GM18907 (cell line): ENCODE results near the gene DNAAF8.
"Not testable (repeated sequence)": the region's sequence is repeated elsewhere in the genome, so short reads cannot be mapped to it uniquely, and the experiment has no call there.

ENCODE experiments used
- ATAC-seq: cut with Tn5 transposase; IDR thresholded peaks from one replicate; pipeline ENCODE4 v1.9.1; 2021; ENCODE audit warnings: mild to moderate bottlenecking, moderate library complexity; ENCODE audit not compliant: unreplicated experiment

Gene DNAAF8

DNA sequence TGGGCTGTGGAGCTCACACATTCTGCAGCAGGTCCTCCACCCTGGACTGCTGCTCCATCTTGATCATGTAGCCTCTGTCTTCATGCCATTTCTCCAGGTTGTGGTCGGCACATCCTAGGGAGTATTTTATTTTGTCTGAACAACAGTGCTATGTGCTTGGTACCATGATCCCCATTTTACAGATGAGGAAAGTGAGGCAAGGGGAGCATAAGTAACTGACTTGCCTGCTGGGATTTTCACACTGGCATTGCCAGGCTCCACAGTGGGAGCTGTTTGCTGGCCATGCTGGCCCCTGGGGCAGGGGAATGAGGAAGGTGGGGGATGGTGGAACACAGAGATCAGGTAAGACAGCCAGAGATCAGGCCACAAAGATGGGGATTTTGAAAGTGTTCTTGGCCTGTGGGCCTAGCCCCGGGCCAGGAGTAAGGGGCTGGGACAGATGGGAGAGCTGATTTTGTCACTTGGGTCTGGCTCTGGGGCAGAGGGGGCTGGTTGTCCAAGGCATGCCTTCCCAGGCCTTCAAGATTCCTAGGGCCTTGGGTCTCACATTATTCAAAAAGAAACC, 41.9 kb downstream of the DNAAF8 start:
- no peak for ATAC-seq

DNA sequence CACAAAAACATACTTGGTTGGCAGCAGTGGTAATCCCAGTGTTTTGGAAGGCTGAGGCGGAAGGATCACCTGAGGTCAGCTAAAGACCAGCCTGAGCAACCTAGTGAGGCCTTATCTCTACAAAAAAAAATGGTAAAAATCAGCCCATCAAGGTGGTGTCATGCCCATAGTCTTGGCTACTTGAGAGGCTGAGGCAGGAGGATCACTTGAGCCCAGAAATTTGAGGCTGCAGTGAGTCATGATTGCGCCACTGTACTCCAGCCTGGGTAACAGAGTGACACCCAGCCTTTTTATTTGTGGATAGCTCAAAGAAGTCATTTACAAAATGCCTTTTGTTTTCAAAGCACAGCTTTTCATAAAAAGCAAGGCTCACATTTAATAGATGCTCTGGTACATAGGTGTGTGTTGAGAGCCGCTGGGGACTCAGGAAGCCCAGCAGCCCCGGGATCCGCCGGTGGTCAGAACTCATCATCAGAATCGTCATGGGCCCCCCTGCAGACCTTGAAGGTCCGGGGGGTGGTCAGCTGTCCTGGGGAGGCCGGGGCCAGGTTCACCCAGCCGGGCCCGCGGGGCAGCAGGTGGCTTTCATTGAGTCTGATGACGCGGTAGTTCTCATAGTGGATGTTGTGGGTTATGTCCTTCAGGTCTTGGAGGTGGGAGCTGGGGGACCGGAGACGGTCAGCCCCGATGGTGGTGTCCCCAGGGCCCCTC, 43.2 kb downstream of the DNAAF8 start:
- ATAC-seq: no peak

DNA sequence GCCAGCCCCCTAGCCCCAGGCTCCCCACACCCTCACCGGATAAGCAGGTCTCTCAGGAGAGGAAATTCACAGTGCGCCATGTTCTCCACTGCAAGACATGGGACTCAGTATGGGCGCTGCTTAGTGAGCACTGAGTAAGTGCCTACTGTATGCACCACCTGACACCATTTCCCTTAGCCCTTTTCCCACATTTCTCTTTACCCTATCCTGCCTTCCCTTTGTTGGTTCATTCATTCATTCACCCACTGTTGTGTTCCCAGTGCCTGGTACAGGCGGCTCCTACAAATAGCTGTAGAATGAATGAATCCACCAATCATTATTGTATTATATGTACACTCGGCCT, 43.7 kb downstream of the DNAAF8 start:
- no peak for ATAC-seq

DNA sequence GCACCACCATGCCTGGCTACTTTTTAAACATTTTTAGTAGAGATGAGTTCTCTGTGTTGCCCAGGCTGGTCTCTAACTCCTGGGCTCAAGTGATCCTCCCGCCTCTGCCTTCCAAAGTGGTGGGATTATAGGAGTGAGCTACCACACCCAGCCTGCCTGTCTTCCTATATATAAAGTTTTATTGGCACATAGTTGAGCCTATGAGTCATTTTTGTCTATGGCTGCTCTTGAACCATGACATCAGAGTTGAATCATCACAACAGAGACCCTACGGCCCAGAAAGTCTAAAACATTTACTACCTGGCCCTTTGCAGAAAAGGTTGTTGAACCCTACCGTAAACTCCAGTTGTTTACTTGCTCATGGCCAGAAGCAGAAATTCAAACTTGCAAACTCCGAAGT, 45.9 kb downstream of the DNAAF8 start:
- no peak for ATAC-seq

DNA sequence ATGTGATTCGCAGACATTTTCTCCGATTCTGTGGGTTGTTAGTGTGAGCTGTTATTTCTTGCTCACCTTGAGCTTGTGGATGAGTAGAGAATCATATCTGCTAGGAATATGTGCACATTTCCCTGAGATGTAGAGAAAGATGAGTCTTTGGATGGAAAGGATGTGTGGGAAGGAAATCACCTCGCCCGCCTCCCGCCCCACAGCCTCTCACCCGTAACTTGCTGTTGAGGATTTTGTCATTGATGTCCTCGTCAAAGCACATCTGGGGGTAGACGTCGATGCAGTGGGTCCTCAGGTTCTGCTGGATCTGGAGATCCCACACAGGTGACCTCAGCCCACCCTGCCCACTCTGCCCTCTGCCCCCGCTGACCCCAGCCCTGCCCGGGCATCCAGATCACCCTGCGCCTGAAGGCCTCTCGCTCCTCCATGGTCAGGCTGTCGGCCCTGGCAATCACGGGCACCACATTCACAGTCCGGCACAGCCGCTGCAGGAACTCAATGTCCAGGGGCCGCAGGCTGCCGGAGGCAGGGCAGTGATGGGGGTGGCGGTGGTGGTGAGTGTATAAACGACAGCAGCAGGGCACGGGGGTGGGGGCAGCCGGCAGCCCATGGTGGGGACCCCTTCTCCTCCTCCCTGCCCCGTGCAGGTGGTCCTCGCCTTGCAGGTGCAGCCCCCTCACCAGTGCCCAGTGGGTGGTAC, 49.1 kb downstream of the DNAAF8 start:
- ATAC-seq: no peak

DNA sequence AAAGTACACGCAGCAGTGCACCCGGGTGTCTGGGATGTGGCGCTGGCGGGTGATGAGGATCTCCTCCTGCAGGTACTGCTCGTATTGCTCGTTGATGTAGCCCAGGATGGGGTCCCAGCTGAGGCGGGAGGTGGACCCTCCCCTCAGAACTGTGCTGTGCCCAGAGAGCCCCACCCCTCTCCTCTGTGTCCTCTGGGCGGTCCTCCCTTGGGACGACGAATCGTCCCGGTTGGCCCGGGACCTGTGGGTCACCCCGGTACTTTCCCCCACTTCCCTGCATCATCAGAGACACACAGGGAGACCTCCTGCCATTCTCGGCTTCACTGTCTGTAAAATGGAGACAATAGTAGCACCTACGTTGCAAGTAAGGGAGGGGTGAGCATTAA, 49.6 kb downstream of the DNAAF8 start:
- ATAC-seq: no peak

DNA sequence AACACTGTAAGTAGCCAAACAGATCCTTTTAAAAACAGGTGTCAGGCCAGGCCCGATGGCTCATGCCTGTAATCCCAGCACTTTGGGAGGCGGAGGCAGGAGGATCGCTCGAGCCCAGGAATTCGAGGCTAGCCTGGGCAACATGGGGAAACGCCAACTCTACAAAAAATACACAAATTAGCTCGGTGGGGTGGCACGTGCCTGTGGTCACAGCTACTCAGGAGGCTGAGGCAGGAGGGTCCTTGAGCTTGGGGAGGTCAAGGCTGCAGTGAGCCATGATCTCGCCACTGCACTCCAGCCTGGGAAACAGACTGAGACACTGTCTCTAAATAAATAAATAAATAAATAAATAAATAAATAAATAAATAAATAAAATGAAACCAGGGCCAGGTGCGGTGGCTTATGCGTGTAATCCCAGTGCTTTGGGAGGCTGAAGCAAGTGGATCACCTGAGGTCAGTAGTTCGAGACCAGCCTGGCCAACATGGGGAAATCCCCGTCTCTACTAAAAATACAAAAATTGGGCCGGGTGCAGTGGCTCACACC, 50.2 kb downstream of the DNAAF8 start:
- ATAC-seq: not testable (repeated sequence)

DNA sequence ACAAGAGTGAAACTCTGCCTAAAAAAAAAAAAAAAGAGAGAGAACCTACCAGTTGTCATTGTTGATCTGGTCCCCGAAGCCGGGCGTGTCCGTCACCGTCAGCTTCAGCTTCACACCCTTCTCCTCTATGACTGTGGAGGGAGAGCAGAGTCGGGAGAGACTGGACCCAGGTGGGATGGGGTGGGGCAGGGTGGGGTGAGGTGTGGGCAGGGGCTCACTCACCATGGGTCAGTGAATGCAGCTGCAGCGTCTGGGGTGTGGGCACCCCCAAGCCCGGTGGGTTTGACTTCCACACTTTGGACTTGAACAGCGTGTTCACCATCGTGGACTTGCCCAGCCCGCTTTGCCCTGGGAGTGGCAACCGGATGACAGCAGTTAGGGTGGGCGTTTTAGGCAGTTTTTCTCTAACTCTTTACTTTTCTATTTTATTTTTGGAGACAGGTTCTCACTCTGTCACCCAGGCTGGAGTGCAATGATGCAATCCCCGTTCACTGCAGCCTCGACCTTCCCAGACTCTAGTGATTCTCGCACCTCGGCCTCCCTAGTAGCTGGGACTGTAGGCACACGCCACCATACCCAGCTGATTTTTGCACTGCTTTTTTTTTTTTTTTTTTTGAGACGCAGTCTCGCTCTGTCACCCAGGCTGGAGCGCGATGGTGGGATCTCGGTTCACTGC, 51.6 kb downstream of the DNAAF8 start:
- ATAC-seq: no peak

DNA sequence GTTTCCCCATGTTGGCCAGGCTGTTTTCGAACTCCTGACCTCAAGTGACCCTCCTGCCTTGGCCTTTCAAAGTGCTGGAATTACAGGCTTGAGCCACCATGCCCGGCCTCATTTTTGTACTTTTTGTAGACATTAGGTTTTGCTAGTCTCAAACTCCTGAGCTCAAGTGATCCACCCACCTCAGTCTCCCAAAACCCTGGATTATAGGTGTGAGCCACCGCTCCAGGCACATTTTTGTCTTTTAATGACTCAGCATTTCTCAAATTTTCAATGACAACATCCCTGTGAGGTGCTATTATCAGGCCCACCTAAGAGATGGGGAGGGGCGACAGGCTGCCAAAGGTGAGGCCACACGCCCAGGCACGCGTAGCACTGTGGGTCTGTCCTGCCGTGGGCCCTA, 52.7 kb downstream of the DNAAF8 start:
- no peak for ATAC-seq

DNA sequence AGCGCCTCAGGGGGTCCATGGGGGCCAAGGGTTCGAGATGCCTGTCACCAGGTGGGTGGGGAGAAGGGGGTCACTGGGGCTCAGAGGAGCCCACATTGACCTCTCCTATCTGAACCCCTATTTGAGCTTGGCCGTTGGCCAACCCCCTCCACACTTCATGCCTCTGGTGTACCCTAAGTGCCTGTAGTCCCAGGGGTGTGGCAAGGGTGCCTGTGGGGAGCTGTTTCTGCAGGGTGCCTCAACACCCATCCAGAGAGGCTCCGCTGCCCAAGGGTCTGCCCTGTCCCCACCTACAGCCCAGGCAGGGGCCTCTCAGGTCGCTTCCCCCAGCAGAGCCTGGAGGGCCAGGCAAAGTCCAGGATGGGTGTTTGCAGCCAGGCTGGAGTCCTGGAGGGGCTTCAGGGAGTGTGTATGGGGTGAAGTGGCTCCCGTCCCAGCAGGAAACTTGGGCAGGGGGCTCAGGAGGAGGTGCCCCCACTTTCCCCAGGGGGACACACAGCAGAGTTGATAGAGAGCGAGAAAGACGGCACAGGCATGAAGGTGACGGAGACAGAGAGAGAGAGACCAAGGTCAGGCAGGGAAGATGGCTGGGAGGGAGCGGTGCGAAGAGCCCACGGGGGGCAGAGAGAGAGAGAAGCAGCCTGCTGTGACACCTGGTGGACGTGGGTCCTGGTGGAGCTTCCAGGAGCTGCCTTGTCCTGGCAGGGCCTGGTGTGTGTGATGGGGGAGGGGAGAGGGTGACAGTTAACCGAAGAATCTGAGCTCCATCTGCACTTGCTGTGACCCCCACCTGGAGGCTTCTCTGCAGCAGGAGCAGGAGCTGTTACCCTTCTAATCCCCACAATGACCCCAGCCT, 53.5 kb downstream of the DNAAF8 start, which contains the start of gene SEPTIN12:
SEPTIN12 (minus strand) TSS at position 719 of the 856 bp plus-strand sequence; CDS start at position 19, 700 bp downstream.
- no peak for ATAC-seq

DNA sequence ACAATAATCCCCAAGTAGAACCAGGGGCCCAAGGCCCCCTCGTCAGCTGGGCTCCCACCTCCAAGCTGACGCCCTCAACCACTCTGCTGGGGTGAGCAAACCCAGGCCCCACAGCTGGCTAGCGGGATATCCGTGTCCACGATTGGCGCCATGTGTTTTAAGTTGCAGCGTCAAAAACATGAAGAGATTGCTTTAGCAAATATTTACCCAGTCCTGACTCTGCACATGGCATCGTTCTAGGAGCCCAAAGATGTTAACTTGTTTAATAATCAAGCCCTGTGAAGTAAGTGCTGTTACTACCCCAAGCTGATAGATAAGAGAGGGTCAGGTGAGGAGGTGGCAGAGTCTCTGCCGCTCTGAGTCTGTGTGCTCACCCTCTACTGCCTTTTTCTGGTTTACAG, 54.2 kb downstream of the DNAAF8 start:
- ATAC-seq: no peak

DNA sequence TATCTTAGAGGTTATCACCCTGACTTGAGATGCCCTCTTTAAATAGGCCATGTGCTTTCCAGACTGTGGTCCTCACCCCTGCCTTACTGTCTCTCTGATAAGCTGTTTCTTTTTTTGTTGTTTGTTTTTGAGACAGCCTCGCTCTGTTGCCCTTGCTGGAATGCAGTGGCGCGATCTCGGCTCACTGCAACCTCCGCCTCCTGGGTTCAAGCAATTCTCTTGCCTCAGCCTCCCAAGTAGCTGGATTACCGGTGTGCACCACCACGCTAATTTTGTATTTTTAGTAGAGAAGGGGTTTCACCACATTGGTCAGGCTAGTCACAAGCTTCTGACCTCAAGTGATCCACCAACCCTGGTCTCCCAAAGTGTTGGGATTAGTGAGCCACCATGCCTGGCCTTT, 54.6 kb downstream of the DNAAF8 start:
- no peak for ATAC-seq

DNA sequence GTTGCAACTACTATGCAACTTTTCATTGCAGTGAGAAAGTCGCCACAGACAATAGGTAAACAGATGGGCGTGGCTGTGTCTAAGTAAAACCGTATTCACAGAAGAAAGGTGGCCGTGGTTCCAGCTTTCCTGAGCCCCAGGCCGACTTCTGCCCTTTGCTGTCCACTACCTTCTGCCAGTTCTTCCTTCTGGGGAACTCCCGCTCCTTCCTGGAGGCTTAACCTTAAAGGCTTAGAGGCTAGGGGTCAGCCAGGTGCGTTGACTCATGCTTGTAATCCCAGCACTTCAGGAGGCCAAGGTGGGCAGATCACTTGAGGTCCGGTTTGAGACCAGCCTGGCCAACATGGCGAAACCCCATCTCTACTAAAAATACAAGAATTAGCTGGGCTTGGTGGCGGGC, 55.9 kb downstream of the DNAAF8 start:
- ATAC-seq: no peak

DNA sequence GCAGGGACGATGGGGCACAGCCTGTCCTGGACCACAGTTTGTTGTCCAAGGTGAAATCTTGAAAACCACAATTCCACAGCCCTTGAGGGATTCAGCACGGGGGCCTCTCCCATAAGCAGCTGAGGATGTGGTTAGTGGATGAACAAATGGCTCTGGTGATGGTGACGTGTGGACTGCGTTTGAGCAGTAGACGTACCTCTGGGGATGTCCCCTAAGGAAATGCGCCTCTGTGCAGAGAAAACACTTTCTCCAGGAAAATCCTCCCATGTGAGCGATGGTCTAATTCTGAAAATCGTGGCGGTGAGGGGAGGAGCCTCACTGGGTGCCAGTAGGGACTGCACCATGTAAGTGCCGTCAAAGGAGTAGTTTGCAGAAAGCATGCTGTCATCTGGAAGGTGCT, 56.5 kb downstream of the DNAAF8 start:
- ATAC-seq: no peak

DNA sequence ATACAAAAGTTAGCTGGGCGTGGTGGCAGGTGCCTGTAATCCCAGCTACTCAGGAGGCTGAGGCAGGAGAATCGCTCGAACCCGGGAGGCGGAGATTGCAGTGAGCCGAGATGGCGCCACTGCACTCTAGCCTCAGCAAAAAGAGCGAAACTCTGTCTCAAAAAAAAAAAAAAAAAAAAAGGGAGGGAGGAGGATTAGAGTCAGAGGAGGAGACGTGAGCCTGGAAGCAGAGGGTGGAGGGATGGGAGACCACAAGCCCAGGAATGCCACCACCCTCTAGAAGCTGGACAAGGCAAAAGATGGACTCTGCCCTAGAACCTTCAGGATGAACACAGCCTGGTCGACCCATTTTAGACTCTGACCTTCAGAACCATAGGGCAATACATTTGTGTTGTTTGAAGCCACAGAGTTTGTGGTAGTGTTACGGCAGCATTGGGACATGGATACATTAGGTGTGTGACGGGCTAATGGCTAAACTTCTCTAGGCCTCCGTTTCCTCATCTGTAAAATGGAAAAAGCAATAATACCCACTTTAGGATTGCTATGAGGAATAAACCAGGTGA, 58.7 kb downstream of the DNAAF8 start:
- no peak for ATAC-seq

DNA sequence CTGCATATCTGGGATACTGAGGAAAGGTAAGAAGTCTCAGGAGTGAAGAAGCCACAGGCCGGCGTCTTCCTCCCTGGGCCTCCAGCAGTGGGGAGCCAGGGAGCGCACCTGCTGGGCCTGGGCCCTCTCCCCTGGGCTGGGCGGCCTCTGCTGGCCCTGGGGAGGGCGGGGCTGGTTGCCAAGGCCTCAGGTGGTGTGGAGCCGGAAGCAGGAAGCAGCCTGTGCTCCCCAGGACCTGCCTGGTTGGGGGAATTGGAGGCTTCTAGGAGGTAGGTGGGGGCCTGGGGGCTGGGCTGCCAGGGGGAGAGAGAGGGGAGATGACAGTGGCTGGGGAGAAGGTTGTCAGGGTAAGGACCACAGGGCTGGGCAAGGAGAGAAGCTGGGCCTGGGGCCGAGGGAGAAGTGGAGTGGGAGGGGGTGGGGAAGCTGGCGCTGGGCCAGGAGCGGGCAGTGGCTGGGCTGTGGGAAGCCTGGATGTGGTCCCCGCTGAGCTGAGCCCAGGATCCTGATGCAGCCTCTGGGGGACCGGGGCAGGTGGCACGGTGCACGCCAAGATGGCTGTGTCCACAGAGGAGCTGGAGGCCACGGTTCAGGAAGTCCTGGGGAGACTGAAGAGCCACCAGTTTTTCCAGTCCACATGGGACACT, 61.0 kb downstream of the DNAAF8 start, which contains the start of gene SMIM22:
SMIM22 (plus strand) TSS at position 189 of the 647 bp plus-strand sequence; CDS start at position 555, 366 bp downstream.
- no peak for ATAC-seq

DNA sequence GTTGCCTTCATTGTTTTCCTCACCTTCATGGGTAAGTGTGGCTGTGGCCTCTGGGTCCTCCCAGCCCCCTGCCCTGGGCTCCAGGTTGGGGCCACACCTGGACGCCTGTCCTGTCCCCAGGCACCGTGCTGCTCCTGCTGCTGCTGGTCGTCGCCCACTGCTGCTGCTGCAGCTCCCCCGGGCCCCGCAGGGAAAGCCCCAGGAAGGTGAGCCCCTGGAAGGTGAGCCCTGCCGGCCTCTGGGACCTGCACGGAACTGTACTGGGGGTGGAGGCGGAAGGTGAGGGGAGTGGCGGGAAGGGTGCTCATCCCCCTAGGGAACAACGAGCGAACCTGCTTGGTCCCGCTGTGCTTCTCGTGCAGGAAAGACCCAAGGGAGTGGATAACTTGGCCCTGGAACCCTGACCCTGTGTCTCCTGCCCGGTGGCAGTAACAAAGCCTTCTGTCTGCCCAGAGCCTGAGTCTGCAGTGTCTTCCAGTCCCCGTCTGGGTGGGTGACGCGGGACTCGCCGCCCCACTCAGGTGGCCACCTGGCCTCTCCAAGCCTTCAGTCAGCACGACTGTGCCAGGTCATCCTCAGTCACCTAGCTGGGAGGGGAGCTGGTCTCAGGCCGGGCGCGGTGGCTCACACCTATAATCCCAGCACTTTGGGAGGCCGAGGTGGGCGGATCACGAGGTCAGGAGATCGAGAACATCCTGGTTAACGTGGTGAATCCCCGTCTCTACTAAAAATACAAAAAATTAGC, 61.7 kb downstream of the DNAAF8 start:
- ATAC-seq: no peak

DNA sequence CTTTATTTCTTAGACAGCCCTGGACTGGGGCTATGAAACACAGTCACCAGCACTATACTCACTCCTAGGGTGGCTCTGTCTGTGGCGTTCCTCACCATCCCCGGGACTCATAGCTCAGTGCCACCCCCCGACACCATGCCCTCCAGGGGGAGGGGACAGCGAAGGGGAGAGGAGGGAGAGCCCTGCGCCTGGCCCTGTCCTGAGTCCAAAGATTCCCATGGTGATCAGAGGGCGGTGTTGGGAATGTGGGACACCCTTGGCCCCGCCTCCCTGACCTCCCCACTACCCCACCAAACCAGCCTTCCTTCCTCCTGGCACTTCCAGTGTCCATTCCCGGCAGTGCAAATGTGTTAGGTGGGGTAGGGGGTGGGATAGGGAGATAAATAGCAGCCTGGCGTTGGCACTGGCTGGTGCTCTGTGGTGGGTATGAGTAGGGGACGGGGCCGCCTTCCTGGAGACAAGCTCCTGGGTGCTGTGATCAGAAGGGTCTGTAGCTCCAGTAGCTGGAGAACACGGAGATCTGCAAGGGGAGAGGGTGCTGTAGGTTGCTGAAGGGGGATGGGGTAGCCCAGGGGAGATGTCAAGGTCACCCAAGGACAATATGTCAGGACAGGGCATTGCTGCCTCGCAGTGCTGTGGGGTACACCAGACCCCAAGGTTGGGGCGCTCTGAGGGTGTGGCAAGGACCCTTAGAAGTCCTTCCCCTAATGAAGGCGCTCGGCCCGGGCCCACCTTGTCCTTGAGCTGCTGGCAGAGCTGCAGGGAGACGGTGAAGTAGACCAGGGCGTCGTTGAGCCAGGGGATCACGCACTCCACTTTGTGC, 62.9 kb downstream of the DNAAF8 start:
- no peak for ATAC-seq
